Left lobe of liver (tissue), 2 donors: Measurements from ENCODE around the gene AIP. TPM values are rescaled to one million over a fixed set of nuclear protein-coding genes. Genes with fewer than 3 reads are reported as not detected.
"Not testable (repeated sequence)": the region's sequence is repeated elsewhere in the genome, so short reads cannot be mapped to it uniquely, and the experiment has no call there.

Source experiments
- ATAC-seq: fragments of 200-7000 bp; cut with Tn5 transposase; one replicate; pipeline ENCODE4 v1.9.1; 2020; ENCODE audit warnings: mild to moderate bottlenecking, moderate library complexity
- DNase-seq: peaks from one replicate; pipeline ENCODE4 v3.0.0-alpha.2; 2020; ENCODE audit warnings: low spot score
- total RNA-seq: library from RNA; stranded (reverse); gene quantifications from one replicate; pipeline ENCODE4 v1.2.1, GENCODE V29; 2021
- donor health status: DM: no; HTN: no; CAD: no; lungs with moderate emphysema.
- donor health status: DM: no; HTN: yes; CAD: no.

AIP gene
- total RNA-seq, 1 donor from 2014 or later, result 26.3 TPM

DNA sequence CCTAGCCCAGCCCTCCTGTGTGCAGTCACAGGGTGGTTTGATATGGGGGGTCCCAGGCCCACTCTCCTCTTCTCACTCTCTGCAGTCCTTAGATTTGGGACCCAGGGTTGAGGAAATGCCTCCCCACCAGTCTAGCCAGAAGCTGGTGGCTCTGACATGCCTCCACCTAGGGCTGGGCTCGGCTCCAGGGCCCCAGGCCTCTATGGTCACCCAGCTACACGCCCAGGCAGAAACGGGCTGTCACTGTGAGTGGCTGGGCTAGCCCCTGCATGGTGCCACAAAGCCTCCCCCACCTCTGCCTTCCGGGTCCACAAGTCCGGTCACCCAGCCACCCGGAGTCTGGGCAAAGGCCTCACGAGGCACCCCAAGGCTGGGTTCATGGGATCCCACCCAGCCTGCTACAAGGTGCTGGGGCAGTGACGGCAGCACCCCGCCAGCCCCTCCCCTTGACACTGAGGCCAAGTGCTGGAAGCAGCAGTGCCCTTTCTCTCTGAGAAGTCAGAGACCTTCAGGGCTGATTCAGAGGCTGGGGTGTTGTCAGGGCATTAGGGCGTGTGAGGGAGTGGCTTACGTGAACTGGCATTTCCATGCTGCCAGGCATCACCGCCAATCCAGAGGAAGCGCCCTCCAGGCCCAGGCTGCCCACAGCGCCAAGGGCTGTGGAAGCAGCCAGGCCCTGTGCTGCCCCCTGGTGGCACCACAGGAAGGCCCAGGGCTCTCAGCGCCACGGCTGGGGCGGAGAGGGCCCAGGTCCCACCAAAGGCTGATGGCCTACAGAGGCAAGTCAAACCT, 23.0 kb downstream of the AIP start:
- DNase-seq, result peak; percentile 95

DNA sequence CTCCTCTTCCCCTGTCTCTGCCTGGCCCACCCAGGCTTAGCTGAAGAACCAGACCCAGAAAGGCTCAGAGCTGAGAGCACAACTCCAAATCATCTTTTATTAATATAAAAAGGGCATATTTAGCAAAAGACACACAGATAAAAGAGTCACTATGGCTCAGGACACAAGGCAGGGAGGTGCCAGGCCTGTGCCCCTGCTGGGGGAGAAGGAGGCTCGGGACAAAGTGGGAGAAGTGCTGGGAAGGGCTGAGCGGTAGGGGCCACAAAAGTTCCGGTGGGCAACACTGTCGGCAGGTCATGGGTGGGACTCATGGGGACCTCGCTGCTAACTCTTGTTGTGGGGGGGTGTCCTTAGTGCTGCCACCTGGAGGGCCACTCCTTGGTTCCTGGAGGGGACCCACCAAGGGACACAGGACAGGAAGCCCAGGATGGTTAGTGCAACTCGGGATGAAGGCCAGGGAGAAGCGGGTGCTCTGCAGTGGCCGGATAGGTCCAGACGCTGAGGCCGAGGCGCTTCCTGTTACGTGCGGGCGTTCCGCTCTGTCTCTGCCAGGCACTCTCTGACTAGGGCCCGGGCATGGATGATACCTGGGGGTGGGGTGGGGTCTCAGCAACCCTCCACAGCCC, 23.7 kb downstream of the AIP start:
- DNase-seq (peak; percentile 56), ATAC-seq (no peak)

More for the DNA sequence above, 23.0 kb downstream of the AIP start:
- peak; percentile 66 for ATAC-seq

DNA sequence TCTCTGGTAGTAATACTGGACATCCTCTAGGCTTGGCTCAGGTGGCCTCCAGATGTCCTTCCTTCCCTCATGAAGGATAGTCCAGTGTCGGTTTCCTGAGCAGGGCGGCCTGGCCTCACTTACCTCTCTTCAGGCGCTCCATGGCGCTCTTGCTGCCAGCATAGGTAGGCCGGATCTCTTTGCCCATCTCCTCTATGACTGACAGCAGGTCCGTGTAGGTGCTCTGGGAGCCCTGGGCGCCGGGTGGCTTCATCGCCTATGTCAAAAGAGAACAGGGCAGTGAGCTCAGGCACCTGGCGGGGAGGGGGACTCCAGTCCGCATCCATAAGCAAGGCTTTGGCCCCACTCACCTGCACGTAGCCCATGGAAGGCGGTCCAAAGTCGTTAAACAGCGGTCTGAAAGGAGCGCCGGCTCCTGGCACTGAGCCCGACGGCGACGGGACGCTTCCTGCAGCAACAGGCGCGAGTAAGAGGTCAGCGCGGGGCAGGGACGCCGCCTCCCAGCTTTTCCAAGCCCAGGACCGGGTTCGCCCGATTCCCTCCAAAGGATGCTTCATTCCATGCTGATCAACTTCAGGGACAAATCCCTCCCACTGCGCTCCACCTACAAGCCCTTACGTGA, 24.5 kb downstream of the AIP start:
- DNase-seq, result no peak
- no peak for ATAC-seq

DNA sequence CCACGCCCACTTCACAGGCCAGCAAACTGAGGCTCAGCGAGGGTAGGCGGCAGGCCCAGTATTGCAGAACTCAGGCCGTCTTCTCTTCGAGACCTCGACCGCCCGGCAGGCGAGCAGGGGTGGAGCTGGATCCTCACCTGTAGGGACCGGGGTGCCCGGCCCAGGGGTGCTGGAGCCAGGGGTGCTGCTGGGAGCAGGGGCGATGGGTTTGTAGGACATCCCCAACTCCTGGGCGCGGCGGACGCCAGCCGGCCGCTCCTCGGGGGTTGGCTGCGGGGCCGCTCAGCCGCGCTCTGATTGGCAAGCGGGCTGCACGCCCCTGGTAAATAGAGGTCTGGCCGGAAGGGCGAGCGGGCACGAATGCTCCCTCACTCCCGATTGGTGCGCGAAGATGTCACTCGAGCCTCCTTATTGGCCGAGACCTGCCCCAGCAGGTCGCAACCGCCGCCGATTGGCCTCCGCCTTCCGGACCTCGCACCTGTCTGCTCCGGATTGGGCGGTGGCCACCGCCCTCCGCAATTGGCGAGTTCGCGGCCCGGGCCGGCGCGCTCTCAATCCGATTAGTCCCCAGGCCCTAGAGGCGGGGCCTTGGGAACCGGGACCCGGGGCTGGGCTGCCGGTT, 25.1 kb downstream of the AIP start, which contains the start of gene CDK2AP2:
Gene CDK2AP2, minus strand, starts transcription at position 299 of the 622 bp plus-strand sequence. Its CDS starts 80 bp downstream, at position 219.
- DNase-seq (peak; percentile 100), ATAC-seq (peak; percentile 70)

DNA sequence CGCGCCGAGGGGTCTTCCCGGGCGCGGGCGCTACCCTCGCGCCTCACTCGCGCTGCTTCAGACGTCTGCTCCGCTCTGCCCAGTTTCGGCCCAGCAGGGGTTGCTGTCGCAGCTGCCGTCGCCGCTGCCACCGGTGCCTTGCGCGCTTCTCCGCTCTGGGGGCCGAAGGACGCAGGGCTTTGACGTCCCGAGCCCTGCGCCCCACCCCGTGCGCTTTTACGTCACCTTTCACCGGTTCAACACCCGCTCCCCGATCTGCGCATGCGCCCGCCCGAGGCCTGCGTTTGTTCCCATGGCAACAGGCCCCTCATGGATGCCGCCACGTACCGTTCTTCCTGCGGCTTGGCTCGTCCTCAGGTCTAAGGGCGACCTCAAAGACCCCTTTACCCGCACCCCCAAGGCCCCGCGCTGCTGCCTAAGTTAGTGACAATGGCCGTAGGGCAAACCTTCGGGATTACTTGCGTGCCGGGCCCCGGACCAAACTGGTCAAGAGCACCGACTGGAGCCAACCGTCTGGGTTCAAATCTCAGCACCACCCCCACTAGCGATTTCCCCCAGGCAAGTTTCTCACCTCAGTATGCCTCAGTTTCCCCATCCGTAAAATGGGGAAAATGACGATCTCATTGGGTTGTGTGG, 25.8 kb downstream of the AIP start:
- DNase-seq, result peak; percentile 97
- peak; percentile 41 for ATAC-seq

DNA sequence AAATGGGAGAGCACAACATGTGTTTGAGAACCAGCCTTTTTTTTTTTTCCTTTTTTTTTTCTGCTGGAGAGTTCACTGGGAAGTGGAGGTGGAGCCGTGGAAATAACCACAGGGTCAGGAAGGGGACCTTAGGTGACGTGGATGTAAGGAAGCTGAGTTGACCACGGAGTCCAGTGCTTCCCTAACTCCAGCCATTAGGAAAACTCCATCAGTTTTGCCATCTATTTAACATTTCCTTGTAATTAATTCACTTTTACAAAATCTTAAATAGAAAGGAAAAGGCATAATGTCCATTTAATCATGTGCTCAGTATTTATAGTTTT, 27.2 kb downstream of the AIP start:
- DNase-seq, result no peak
- ATAC-seq, result no peak

DNA sequence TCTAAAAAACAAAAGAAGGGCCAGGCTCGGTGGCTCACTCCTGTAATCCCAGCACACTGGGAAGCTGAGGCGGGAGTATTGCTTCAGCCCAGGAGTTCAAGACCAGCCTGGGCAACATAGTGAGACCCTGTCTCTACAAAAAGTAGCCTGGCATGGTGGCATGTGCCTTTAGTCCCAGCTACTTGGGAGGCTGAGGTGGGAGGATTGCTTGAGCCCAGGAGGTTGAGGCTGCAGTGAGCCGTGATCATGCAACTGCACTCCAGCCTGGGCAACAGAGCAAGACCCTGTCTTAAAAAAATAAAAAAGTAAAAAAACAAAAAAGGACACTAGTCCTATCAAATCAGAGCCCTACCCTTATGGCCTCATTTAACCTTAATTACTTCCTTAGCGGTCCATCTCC, 28.7 kb downstream of the AIP start:
- DNase-seq, ATAC-seq: not testable (repeated sequence)

DNA sequence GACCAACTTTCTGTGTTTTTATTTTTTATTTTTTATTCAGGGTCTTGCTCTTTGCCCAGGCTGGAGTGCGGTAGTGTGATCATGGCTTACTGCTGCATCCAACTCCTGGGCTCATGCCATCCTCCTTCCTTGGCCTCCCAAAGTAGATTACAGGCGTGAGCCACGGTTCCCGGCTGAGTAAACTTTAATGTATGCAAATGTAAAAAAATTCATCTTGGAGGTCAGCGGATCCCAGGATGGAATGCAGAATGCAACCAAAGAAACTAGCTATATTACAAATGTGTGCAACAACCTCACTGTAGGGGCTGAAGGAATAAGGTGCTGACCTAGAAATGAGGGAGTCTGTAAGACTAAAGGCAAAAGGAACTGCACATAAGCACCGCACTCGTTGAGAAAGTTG, 31.3 kb downstream of the AIP start:
- no peak for ATAC-seq
- DNase-seq, result no peak

DNA sequence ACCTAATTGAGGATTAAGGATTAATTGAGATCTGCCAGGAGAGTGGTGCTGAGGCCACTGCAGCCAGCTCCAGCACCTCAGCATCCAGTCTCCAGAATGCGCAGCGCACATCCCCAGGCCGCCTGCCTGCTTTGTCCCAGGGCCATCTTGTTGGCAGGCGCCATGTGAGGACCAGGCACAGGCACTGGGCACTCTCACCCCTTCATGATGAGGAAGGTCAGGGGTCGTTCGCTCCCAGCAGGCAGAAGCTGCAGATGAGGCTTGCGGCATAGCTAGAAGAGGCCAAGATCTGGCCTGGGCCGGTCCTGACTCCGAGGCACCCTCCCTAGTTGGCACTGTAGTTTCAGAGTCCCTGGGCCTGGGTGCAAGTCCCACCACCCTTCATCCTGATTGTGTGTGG, 34.0 kb downstream of the AIP start:
- no peak for ATAC-seq

DNA sequence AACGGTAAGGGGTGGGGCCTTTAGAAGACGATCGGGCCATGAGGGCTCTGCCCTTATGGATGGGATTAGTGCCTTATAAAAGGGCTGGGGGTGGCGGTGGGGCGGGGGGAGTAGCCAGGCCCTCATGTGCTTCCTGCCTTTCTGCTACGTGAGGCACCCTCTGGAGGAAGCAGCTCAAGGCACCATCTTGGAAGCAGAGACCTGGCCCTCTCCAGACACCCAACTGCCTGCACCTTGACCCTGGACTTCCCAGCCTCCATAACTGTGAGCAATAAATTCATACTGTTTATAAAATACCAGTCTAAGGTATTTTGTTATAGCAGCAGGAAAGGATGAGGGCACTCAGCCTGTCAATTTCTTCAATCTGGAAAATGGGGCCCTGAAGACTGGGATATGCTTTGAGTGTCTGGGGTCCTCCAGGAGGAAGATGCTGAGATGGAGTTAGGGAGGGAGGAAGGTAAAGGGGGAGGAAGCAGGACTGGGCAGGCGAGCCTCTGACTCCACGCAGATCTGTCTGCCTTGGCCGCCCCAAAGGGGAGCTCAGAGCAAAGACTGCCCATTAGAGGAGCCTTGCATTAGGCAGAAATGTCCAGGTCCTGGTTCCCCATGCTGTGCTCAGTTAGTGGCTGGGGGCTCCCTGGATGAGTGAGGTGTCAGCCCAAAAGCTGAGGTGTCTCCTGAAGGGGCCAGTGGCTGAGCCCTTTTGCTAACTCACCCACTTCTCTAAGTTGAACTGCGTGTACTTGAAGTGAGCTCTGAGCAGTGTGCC, 35.1 kb downstream of the AIP start:
- ATAC-seq (no peak), DNase-seq (no peak)

More for the DNA sequence above, 34.0 kb downstream of the AIP start:
- DNase-seq, result no peak

DNA sequence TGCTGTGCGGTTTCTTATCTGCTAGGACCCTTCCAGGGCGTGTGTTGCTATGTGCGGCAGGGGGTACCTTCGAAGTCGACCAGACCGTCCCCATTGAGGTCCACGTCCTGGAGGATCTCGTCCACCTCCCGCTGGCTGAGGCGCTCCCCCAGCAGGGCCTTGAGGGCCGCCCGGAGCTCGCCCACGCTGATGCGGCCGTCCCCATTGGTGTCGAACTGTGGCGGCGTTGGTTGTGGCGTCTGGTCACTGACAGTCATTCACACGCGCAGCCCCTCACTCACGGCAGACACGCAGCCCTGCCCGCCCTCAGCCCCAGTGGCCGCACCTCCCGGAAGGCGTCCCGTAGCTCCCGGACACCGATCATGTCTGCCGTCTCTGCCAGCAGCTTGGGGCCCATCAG, 36.9 kb downstream of the AIP start:
- ATAC-seq (no peak), DNase-seq (no peak)

DNA sequence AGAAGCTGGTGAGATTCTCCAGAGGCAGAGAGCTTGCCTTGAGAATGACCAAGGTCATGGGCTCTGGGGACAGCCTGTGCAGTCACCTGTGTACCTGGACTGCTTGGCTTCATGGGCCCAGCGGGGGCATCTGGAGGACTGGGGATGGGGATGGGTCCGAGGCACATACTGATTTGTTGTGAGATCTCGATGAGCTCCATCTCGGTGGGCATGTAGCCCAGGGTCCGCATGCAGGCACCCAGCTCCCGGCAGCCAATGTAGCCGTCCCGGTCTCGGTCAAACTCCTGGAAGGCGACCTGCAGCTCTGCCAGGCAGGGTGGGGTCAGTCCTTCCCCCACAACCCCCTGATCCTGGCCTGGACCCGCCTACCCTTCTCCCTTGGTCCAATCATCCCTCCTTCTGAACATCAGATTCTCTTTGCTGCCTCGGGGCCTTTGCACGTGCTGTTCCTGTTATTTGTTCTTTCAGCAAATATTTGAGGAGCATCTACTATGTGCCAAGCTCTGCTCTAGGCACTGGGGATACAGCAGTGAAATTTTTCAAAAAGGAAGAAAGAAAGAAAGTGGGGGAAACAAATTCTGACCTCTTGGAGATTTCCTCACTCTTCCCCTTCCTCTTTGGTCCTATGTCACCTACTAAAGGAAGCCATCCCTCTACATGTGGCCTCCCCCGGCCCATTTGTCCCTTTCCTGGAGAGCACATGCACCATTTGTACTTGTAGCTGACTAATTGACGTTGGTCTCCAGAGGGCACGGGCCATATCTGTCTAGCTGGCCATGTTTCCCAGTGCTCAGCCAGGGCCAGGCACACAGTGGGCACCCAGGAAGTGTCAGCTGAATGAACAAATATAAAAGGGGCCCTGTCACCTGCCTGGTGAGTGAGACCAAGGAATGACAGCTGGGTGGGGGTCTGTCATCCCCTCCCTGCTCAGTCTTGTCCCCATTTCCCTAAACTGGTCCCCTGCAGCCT, 38.3 kb downstream of the AIP start:
- DNase-seq, result no peak
- ATAC-seq, result no peak

DNA sequence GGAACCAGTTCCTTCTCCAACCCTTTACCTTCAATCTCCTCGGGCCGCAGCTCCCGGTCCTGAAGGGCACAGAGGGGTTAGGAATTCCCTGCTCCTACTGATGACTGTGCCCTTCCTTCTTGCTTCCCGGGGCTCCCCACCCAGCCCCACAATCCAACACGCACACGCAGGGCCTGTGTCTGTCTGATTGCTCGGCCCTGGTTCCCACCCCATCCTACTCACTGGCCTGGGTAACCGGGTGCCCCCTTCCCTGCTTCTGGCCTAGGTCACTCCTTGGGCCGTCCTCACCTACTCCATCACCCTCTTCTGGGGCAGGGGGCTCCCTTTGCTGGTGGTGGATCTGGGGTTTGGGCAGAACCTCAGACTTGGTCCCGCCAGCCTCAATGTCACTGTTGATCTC, 39.1 kb downstream of the AIP start:
- ATAC-seq (no peak), DNase-seq (no peak)

DNA sequence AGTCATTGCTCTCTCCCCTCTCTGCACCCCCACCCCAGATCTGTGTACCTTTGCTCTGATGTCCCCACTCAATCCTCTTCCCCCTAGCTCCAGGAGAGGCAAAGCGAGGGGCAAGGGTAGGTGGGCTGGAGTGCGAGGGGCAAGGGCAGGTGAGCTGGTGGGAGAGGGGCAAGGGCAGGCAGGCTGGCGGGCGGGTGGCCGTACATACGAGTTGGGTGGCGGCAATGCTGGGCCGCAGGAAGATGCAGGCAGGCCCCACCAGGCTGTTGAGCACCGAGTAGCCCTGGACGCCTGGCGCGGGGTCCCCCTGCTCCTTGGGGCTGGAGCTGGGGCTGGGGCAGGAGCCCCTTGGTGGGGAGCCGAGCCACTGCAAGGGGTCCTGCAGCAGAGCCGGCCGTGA, 39.5 kb downstream of the AIP start:
- ATAC-seq, result no peak
- no peak for DNase-seq

DNA sequence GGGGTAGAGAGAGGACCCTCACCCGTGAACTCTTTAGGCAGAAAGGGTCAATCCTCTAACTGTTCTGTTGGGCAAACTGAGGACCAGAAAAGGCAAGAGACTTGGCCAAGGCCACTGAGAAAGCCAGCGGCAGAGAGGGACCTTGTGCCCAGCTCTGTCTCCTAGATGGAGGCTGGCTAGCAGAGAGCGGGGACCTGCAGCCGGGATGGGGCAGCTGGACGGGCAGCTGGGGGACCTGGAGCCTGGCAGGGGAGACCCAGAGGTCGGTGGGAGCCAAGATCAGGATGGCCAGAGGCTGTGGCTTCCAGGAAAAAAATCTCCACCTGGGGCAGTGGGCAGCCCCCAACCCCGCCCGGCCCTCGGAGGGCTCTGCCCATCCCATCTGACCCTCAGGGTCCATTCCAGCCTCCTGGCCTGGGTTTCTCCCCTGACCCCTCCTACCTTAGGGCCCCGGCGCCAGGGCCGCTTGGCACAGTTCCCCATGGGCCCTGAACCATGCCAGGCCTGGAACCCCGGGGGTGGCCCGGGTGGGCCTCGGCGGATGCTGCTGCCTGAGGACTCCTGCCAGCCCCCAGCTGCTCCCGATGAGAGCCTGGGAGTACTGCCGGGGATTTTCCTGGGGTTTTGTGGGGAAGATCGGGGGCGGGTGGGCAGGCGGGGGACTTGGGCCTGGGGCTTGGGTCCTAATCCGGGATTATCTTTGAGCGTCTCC, 40.2 kb downstream of the AIP start, which contains the start of gene CABP2:
Gene CABP2, minus strand, starts transcription at position 603 of the 712 bp plus-strand sequence. Its CDS starts 120 bp downstream, at position 483.
- no peak for DNase-seq
- ATAC-seq, result no peak

DNA sequence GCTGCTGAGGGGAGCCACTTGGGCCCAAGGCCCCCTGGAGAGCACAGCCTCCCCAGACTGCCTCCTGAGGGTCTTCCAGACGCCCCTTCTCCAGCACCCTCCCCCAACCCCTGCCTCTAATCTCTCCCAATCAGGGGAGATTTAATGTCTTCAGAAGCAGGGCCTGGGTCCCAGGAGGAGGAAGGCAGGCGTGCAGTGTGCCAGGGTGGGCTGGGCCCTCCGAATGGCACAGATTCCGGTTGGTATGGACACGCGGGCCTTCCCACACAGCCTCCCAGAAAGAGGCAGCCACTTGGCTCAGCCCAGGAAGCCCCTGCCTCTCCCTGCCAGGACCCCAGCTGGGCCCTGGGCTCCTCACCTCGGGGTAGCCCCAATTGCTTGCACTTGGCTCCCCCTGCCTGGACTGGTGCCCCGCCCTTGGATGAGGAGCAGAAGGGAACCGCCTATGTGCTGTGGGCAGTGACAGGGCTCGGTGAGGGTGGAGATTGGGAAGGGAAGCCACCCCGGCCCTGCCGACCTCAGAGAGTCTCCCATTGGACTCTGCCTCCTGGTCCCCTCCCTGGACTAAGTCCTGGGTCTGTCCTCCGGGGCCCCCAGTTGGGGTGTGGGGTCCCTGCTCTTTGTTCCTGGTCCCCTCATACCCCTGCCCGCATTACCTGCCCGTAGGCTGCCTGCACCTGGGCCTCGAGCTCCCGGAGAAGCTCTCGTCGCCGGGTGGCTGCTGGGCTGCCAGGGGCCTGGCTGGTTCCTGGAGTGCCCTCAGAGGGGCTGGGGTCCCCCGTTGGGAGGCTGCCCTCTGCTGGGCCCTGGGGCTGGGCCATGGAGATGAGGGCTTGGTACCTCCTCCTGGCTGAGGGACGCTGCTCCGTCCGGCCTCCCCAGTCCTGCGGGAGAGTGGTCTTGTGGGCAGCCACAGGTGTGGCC, 41.0 kb downstream of the AIP start:
- no peak for ATAC-seq
- no peak for DNase-seq

DNA sequence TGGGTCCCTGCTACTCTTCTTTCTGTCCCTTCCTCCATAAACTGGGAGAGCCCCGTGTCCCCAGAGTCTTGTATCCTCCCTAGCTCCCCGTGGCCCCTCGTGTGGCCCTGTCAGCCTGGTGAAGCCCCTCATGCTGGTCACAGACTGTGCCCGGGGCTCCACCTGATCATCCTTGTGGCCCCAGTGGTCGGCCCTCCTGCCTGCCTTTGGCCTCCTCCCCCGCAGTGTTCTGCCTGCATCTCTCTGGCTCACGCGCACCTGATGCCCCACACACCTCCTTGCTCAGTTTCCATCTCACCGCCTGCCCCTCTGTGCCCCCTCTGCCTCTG, 41.6 kb downstream of the AIP start:
- DNase-seq, result no peak

More for the DNA sequence above, 41.6 kb downstream of the AIP start:
- no peak for ATAC-seq
